Mesenchymal stem cell (in vitro differentiated cells and primary cell): ENCODE data around the gene SLC38A1. TPM values are rescaled to one million over a fixed set of nuclear protein-coding genes. Genes with fewer than 3 reads are reported as not detected.

Source experiments
- DNase-seq: peaks from one replicate; pipeline ENCODE4 v3.0.0-alpha.2; 2013
- H2AFZ ChIP-seq: one replicate; pipeline ENCODE4 v1.6.1; 2013; ENCODE audit warnings: low read depth, mild to moderate bottlenecking, control low read depth, inconsistent platforms, low read length, moderate library complexity
- H2AK5ac ChIP-seq: 2 replicates; pipeline ENCODE4 v1.6.1; 2013; ENCODE audit warnings: low read length, moderate library complexity, mild to moderate bottlenecking, inconsistent platforms; ENCODE audit not compliant: severe bottlenecking
- H2BK120ac ChIP-seq: one replicate; pipeline ENCODE4 v1.6.1; 2013; ENCODE audit warnings: low read depth, mild to moderate bottlenecking, inconsistent platforms, low read length, moderate library complexity
- H2BK12ac ChIP-seq, 2 experiments: one replicate each; pipeline ENCODE4 v1.6.1; 2013; ENCODE audit warnings: inconsistent platforms in 2 of 2, low read length in 2 of 2, mild to moderate bottlenecking in 2 of 2, moderate library complexity in 2 of 2, control low read depth in 1 of 2
- H2BK15ac ChIP-seq: one replicate; pipeline ENCODE4 v1.6.1; 2013; ENCODE audit warnings: mild to moderate bottlenecking, low read depth, inconsistent platforms; ENCODE audit not compliant: poor library complexity, severe bottlenecking
- H2BK5ac ChIP-seq: 2 replicates; pipeline ENCODE4 v1.6.1; 2013; ENCODE audit warnings: low read depth, mild to moderate bottlenecking, low read length, control low read depth, inconsistent platforms; ENCODE audit not compliant: poor library complexity, severe bottlenecking
- H3K14ac ChIP-seq, 2 experiments: one replicate each; pipeline ENCODE4 v1.6.1; 2013; ENCODE audit warnings: inconsistent platforms in 2 of 2, low read length in 2 of 2, control low read depth in 1 of 2, mild to moderate bottlenecking in 1 of 2, moderate library complexity in 1 of 2
- H3K18ac ChIP-seq, 2 experiments: one replicate each; pipeline ENCODE4 v1.6.1; 2013; ENCODE audit warnings: inconsistent platforms in 2 of 2, low read length in 2 of 2, control low read depth in 1 of 2, low read depth in 1 of 2, mild to moderate bottlenecking in 1 of 2
- H3K23ac ChIP-seq, 2 experiments: one replicate each; pipeline ENCODE4 v1.6.1; 2013; ENCODE audit warnings: inconsistent platforms in 2 of 2, low read length in 2 of 2, mild to moderate bottlenecking in 2 of 2, moderate library complexity in 2 of 2, control low read depth in 1 of 2
- H3K27ac ChIP-seq: 2 replicates; pipeline ENCODE4 v1.5.1; 2013; ENCODE audit warnings: mild to moderate bottlenecking, moderate library complexity, low read length, control low read depth, inconsistent platforms; ENCODE audit not compliant: poor library complexity, severe bottlenecking
- H3K27me3 ChIP-seq, 2 experiments: 2 replicates each; pipeline versions ENCODE4 v1.6.1 to v1.7.0; 2013; ENCODE audit warnings: low read length in 2 of 2, mild to moderate bottlenecking in 2 of 2, moderate library complexity in 2 of 2, control low read depth in 1 of 2, inconsistent platforms in 1 of 2; ENCODE audit not compliant: control insufficient read depth in 1 of 2, insufficient read depth in 1 of 2
- H3K36me3 ChIP-seq, 2 experiments: 2 replicates each; pipeline versions ENCODE4 v1.6.1 to v1.7.0; 2013; ENCODE audit warnings: low read length in 2 of 2, control low read depth in 1 of 2, inconsistent platforms in 1 of 2, low read depth in 1 of 2, mild to moderate bottlenecking in 1 of 2; ENCODE audit not compliant: insufficient read depth in 2 of 2, control insufficient read depth in 1 of 2
- H3K4ac ChIP-seq, 2 experiments: one replicate each; pipeline ENCODE4 v1.6.1; 2013; ENCODE audit warnings: inconsistent platforms in 2 of 2, low read length in 2 of 2, mild to moderate bottlenecking in 2 of 2, moderate library complexity in 2 of 2, control low read depth in 1 of 2, low read depth in 1 of 2
- H3K4me1 ChIP-seq: 2 replicates; pipeline ENCODE4 v1.6.1; 2013; ENCODE audit warnings: low read depth, low read length, control low read depth; ENCODE audit not compliant: control insufficient read depth, insufficient read depth
- H3K4me2 ChIP-seq: 2 replicates; pipeline ENCODE4 v1.6.1; 2013; ENCODE audit warnings: low read length, mild to moderate bottlenecking, inconsistent platforms; ENCODE audit not compliant: poor library complexity, severe bottlenecking
- H3K4me3 ChIP-seq, 2 experiments: 2 replicates each; pipeline versions ENCODE4 v1.5.1 to v1.7.0; 2013; ENCODE audit warnings: low read length in 2 of 2, mild to moderate bottlenecking in 2 of 2, control low read depth in 1 of 2, low read depth in 1 of 2; ENCODE audit not compliant: insufficient read depth in 1 of 2
- H3K79me1 ChIP-seq: replicated peaks from 2 replicates; pipeline ENCODE4 v1.6.1; 2013; ENCODE audit warnings: mild to moderate bottlenecking, control low read depth, low read length, inconsistent platforms; ENCODE audit not compliant: poor library complexity, severe bottlenecking
- H3K9ac ChIP-seq: 2 replicates; pipeline ENCODE4 v1.7.0; 2013; ENCODE audit warnings: mild to moderate bottlenecking, low read length, moderate library complexity
- H3K9me3 ChIP-seq: 2 replicates; pipeline ENCODE4 v1.7.0; 2013; ENCODE audit warnings: mild to moderate bottlenecking, low read length; ENCODE audit not compliant: control insufficient read depth
- H4K8ac ChIP-seq: one replicate; pipeline ENCODE4 v1.6.1; 2013; ENCODE audit warnings: inconsistent platforms, mild to moderate bottlenecking, low read length, moderate library complexity
- H4K91ac ChIP-seq: one replicate; pipeline ENCODE4 v1.6.1; 2013; ENCODE audit warnings: mild to moderate bottlenecking, low read length, inconsistent platforms
- WGBS: methylation state at CpG from one replicate; pipeline ENCODE4 v1.1.7; 2013; ENCODE audit warnings: mixed read lengths; 5-methylcytosine and 5-hydroxymethylcytosine counted together
- polyA plus RNA-seq, 2 experiments: library from polyadenylated mRNA; stranded (reverse); fragments of 200-250 nt; gene quantifications; one replicate each; pipeline ENCODE4 v1.2.3, GENCODE V29; 2013

Gene SLC38A1
- polyA plus RNA-seq (2013, experiment 1 of 2): 56.2 TPM
- polyA plus RNA-seq (2013, experiment 2 of 2): 58.3 TPM

- no peaks in the 10 kb centered on the region for H3K36me3 ChIP-seq
- peaks cover 4% of the 10 kb centered on the region for H3K4me1 ChIP-seq
- peak within 1 kb of the TSS; percentile 71 for H2BK5ac ChIP-seq
- peak within 1 kb of the TSS; percentile 92 for H3K4me2 ChIP-seq
- H3K27ac ChIP-seq: peak within 1 kb of the TSS; percentile 83
- H2AFZ ChIP-seq: peak within 1 kb of the TSS; percentile 92
- H3K27me3 ChIP-seq: peaks cover 0 to 41% of the 10 kb centered on the region in 2 experiments
- peak within 1 kb of the TSS; percentile 87 for H4K8ac ChIP-seq
- peak within 1 kb of the TSS; percentile 92 for H4K91ac ChIP-seq
- peak within 1 kb of the TSS; percentile 78 to 83 for H3K4me3 ChIP-seq
- H3K79me1 ChIP-seq: peaks cover 4% of the 10 kb centered on the region
- DNase-seq: peak; percentile 88
- H3K14ac ChIP-seq: peak within 1 kb of the TSS in 1 of 2 experiments; percentile 96
- WGBS: under 1% methylated on average over 69 of the region's 73 CpGs
- no peaks in the 10 kb centered on the region for H3K9me3 ChIP-seq
- H2BK15ac ChIP-seq: peak within 1 kb of the TSS; percentile 60
- H2BK12ac ChIP-seq: peak within 1 kb of the TSS; percentile 57 to 95
- H3K9ac ChIP-seq: peak within 1 kb of the TSS; percentile 75
- peak within 1 kb of the TSS; percentile 70 for H2AK5ac ChIP-seq
- peak within 1 kb of the TSS in 1 of 2 experiments; percentile 91 for H3K23ac ChIP-seq
- H3K4ac ChIP-seq: peak within 1 kb of the TSS; percentile 84 to 86
- H3K18ac ChIP-seq: peak within 1 kb of the TSS; percentile 96 to 98
- peak within 1 kb of the TSS; percentile 50 for H2BK120ac ChIP-seq
These were observed at the start of gene SLC38A1 for GRCh38 chr12:46268583-46269428. Gene SLC38A1 (minus strand): TSS chr12:46269043. CDS start chr12:46239800, 29,243 bp downstream.

GRCh38 chr12:46318037-46318436 is 49.2 kb upstream of the SLC38A1 start:
- Histone ChIP-seq H3K4ac (no peak overlapping the region), H2AFZ (no peak overlapping the region), H4K91ac (no peak overlapping the region), H3K18ac (no peak overlapping the region), H3K79me1 (no peaks in the 10 kb centered on the region), H2BK120ac (no peak overlapping the region), H3K4me1 (no peaks in the 10 kb centered on the region), H2BK12ac (no peak overlapping the region), H2AK5ac (no peak overlapping the region), H4K8ac (no peak overlapping the region), H2BK5ac (no peak overlapping the region), H3K36me3 (no peaks in the 10 kb centered on the region), H3K4me3 (no peak overlapping the region), H3K9me3 (peaks cover 10% of the 10 kb centered on the region), H2BK15ac (no peak overlapping the region), H3K27me3 (no peaks in the 10 kb centered on the region), H3K23ac (no peak overlapping the region), H3K4me2 (no peak overlapping the region), H3K27ac (no peak overlapping the region), H3K9ac (no peak overlapping the region), H3K14ac (no peak overlapping the region)
- no peak for DNase-seq
- 71% methylated on average over 4 of the region's 5 CpGs for WGBS

GRCh38 chr12:46304070-46304469 is 35.2 kb upstream of the SLC38A1 start:
- no peak overlapping the region for H3K4me2 ChIP-seq

GRCh38 chr12:46303039-46303666 is 34.3 kb upstream of the SLC38A1 start:
- Histone ChIP-seq H3K27ac (no peak overlapping the region), H2BK15ac (no peak overlapping the region), H3K9ac (no peak overlapping the region), H3K4me3 (no peak overlapping the region), H3K18ac (no peak overlapping the region), H3K4me1 (no peaks in the 10 kb centered on the region), H2BK120ac (no peak overlapping the region), H3K23ac (no peak overlapping the region), H3K4me2 (no peak overlapping the region), H4K91ac (no peak overlapping the region), H3K79me1 (no peaks in the 10 kb centered on the region), H2AFZ (no peak overlapping the region), H4K8ac (no peak overlapping the region), H3K4ac (no peak overlapping the region), H3K27me3 (no peaks in the 10 kb centered on the region), H2BK5ac (no peak overlapping the region), H3K14ac (no peak overlapping the region), H3K36me3 (no peaks in the 10 kb centered on the region), H2BK12ac (no peak overlapping the region), H3K9me3 (peaks cover 4% of the 10 kb centered on the region), H2AK5ac (no peak overlapping the region)
- 98% methylated on average over 3 of the region's 5 CpGs for WGBS
- peak; percentile 13 for DNase-seq

More at GRCh38 chr12:46304070-46304469, 35.2 kb upstream of the SLC38A1 start:
- 85% methylated on average over 3 of the region's 3 CpGs for WGBS
- Histone ChIP-seq H3K23ac (no peak overlapping the region), H3K4me3 (no peak overlapping the region), H2BK15ac (no peak overlapping the region), H3K4me1 (no peaks in the 10 kb centered on the region), H3K27me3 (no peaks in the 10 kb centered on the region), H2BK12ac (no peak overlapping the region), H2BK5ac (no peak overlapping the region), H3K79me1 (no peaks in the 10 kb centered on the region), H3K4ac (no peak overlapping the region), H2BK120ac (no peak overlapping the region), H2AK5ac (no peak overlapping the region), H4K91ac (no peak overlapping the region), H3K27ac (no peak overlapping the region), H3K36me3 (no peaks in the 10 kb centered on the region), H3K14ac (no peak overlapping the region), H3K9me3 (peaks cover 4% of the 10 kb centered on the region), H2AFZ (no peak overlapping the region), H3K18ac (no peak overlapping the region), H4K8ac (peak overlapping the region; percentile 37), H3K9ac (no peak overlapping the region)
- no peak for DNase-seq
